CD4-positive, alpha-beta T cell (primary cell): ENCODE data around the gene SLC25A13. TPM values are rescaled to one million over a fixed set of nuclear protein-coding genes. Genes with fewer than 3 reads are reported as not detected.

Source experiments
- ATAC-seq: fragments of 200-7000 bp; cut with Tn5 transposase; one replicate; pipeline ENCODE4 v1.10.0; 2022; ENCODE audit warnings: mild to moderate bottlenecking; ENCODE audit not compliant: poor library complexity
- CTCF ChIA-PET: fragments of 350-600 bp; sonication (Branson Sonifier 250); formaldehyde crosslinking; loops from one replicate; lab custom pipeline; 2021; ENCODE audit warnings: antibody characterized with exemption, inconsistent platforms; lab: Charles Lee
- POLR2A ChIA-PET: fragments of 350-600 bp; sonication (Branson Sonifier 250); formaldehyde crosslinking; loops from one replicate; lab custom pipeline; 2021; ENCODE audit warnings: antibody characterized with exemption, inconsistent platforms; lab: Charles Lee
- DNase-seq, 14 experiments: peaks; one replicate each; pipeline ENCODE4 v3.0.0-alpha.2; 2013 to 2020; ENCODE audit warnings: mixed read lengths in 2 of 14
- H3K27ac ChIP-seq, 2 donors: one replicate each; pipeline versions ENCODE4 v1.5.1 to v1.7.0; 2013; ENCODE audit warnings: low read length in 2 of 2, low read depth in 1 of 2, mild to moderate bottlenecking in 1 of 2
- H3K27me3 ChIP-seq, 2 experiments: 1 replicate in 1 of 2; 2 replicates in 1 of 2; pipeline versions ENCODE4 v1.6.1 to v1.7.0; 2013; ENCODE audit warnings: low read length in 2 of 2, control low read depth in 1 of 2, mild to moderate bottlenecking in 1 of 2, moderate library complexity in 1 of 2; ENCODE audit not compliant: insufficient read depth in 2 of 2, control insufficient read depth in 1 of 2
- H3K36me3 ChIP-seq: one replicate; pipeline ENCODE4 v1.6.1; 2013; ENCODE audit warnings: low read length, control low read depth; ENCODE audit not compliant: insufficient read depth
- H3K4me1 ChIP-seq: one replicate; pipeline ENCODE4 v1.6.1; 2013; ENCODE audit warnings: low read length, control low read depth; ENCODE audit not compliant: insufficient read depth
- H3K4me3 ChIP-seq: one replicate; pipeline ENCODE4 v1.5.1; 2013; ENCODE audit warnings: mild to moderate bottlenecking, low read length, moderate library complexity
- H3K9me3 ChIP-seq, 2 experiments: 1 replicate in 1 of 2; 2 replicates in 1 of 2; pipeline versions ENCODE4 v1.6.1 to v1.7.0; 2013; ENCODE audit warnings: low read length in 2 of 2, mild to moderate bottlenecking in 2 of 2, control low read depth in 1 of 2, moderate library complexity in 1 of 2; ENCODE audit not compliant: control insufficient read depth in 1 of 2, insufficient read depth in 1 of 2
- H3K27ac Mint-ChIP-seq: one replicate; pipeline ENCODE4 v1.8.0; 2020; ENCODE audit warnings: mixed read lengths
- H3K27me3 Mint-ChIP-seq: one replicate; pipeline ENCODE4 v1.8.0; 2021; ENCODE audit warnings: mixed read lengths
- H3K36me3 Mint-ChIP-seq: one replicate; pipeline ENCODE4 v1.8.0; 2021; ENCODE audit warnings: low read depth, mixed read lengths
- H3K4me1 Mint-ChIP-seq: one replicate; pipeline ENCODE4 v1.8.0; 2021; ENCODE audit warnings: low read depth, mixed read lengths
- H3K4me3 Mint-ChIP-seq: one replicate; pipeline ENCODE4 v1.8.0; 2020; ENCODE audit warnings: mild to moderate bottlenecking, mixed read lengths
- H3K9me3 Mint-ChIP-seq: one replicate; pipeline ENCODE4 v1.8.0; 2020; ENCODE audit warnings: mixed read lengths
- CTCF ChIP-seq: fragments of 200-600 bp; IDR thresholded peaks from one replicate; pipeline ENCODE4 v1.8.0; 2022; ENCODE audit warnings: antibody characterized with exemption, mild to moderate bottlenecking
- intact Hi-C, 2 experiments: fragments of 100-400 bp; cut with DNase I in 1 of 2; cut with micrococcal nuclease in 1 of 2; formaldehyde crosslinking; loops; one replicate each; pipeline versions ENCODE4 v1.15.1 to v1.9.0; 2023 to 2025; cut with DNase I, micrococcal nuclease
- total RNA-seq, 174 experiments: library from RNA in 2 of 174; stranded (reverse) in 2 of 174; gene quantifications; one replicate each; pipeline ENCODE4 v1.2.3 and lab custom pipeline; 2021 to 2026

Gene SLC25A13
- total RNA-seq, 2 experiments from 2014 or later: 12.7 to 13.5 TPM

- Mint-ChIP-seq H3K4me3 (no peak overlapping the region), H3K36me3 (peaks cover 10% of the 10 kb centered on the region), H3K4me1 (peaks cover 66% of the 10 kb centered on the region), H3K27me3 (no peaks in the 10 kb centered on the region), H3K27ac (no peak overlapping the region), H3K9me3 (no peaks in the 10 kb centered on the region)
- intact Hi-C loops: no loop called here
- DNase-seq (no peak), ATAC-seq (no peak)
- no peaks in the 10 kb centered on the region for H3K4me1 ChIP-seq
- no peaks in the 10 kb centered on the region for H3K9me3 ChIP-seq
- POLR2A ChIA-PET: interaction anchor here (0.9 kb wide), 1 partner anchor 10 kb away, joined by 3 read pairs; no protein-coding TSS in a partner anchor
- TF ChIP-seq CTCF: no peak
- H3K36me3 ChIP-seq: peaks cover 3% of the 10 kb centered on the region
- H3K27ac ChIP-seq: no peak overlapping the region
- no peak overlapping the region for H3K4me3 ChIP-seq
- H3K27me3 ChIP-seq: no peaks in the 10 kb centered on the region
- CTCF ChIA-PET: no interaction called here
Observed at GRCh38 chr7:96315125-96315512, 6.8 kb downstream of the SLC25A13 start.

GRCh38 chr7:96314402-96315124 lies 7.3 kb downstream of the SLC25A13 start:
- Histone ChIP-seq H3K27me3 (no peaks in the 10 kb centered on the region), H3K9me3 (no peaks in the 10 kb centered on the region), H3K4me3 (no peak overlapping the region), H3K4me1 (no peaks in the 10 kb centered on the region), H3K36me3 (peaks cover 3% of the 10 kb centered on the region), H3K27ac (no peak overlapping the region)
- ATAC-seq (no peak), DNase-seq (no peak)
- Mint-ChIP-seq H3K27ac (no peak overlapping the region), H3K4me1 (peaks cover 68% of the 10 kb centered on the region), H3K4me3 (no peak overlapping the region), H3K27me3 (no peaks in the 10 kb centered on the region), H3K36me3 (peaks cover 10% of the 10 kb centered on the region), H3K9me3 (no peaks in the 10 kb centered on the region)
- TF ChIP-seq CTCF: no peak
- ChIA-PET POLR2A (interaction anchor here (0.9 kb wide), 1 partner anchor 10 kb away, joined by 3 read pairs; no protein-coding TSS in a partner anchor), CTCF (no interaction called here)
- intact Hi-C loops: no loop called here

- no peak for TF ChIP-seq CTCF
- Mint-ChIP-seq H3K36me3 (peaks cover 10% of the 10 kb centered on the region), H3K4me3 (no peak overlapping the region), H3K27ac (no peak overlapping the region), H3K9me3 (no peaks in the 10 kb centered on the region), H3K27me3 (no peaks in the 10 kb centered on the region), H3K4me1 (peaks cover 71% of the 10 kb centered on the region)
- ATAC-seq (no peak), DNase-seq (no peak)
- Histone ChIP-seq H3K4me3 (no peak overlapping the region), H3K27ac (no peak overlapping the region), H3K4me1 (no peaks in the 10 kb centered on the region), H3K36me3 (peaks cover 3% of the 10 kb centered on the region), H3K27me3 (no peaks in the 10 kb centered on the region), H3K9me3 (no peaks in the 10 kb centered on the region)
- CTCF ChIA-PET: no interaction called here
- POLR2A ChIA-PET: no interaction called here
- intact Hi-C loops: no loop called here
Observed at GRCh38 chr7:96313940-96314339, 8.0 kb downstream of the SLC25A13 start.
